Stimulated activated CD4-positive, alpha-beta T cell treated with anti-CD3 and anti-CD28 coated beads, Interleukin-1b, Interleukin-23, amount 100 ng/mL, for 4 hours (primary cell): ENCODE data around the gene SPRR2E.
"Not testable (repeated sequence)": the region's sequence is repeated elsewhere in the genome, so short reads cannot be mapped to it uniquely, and the experiment has no call there.

Experiments used
- DNase-seq, 2 donors: peaks; one replicate each; pipeline ENCODE4 v3.0.0-alpha.2; 2020; ENCODE audit warnings: low read depth in 2 of 2

Gene SPRR2E

GRCh38 chr1:153094426-153094825 lies at the start of gene SPRR2E:
TSS of gene SPRR2E (minus strand) at chr1:153094526. CDS start at chr1:153093751, 775 bp downstream.
- DNase-seq, result no peak

GRCh38 chr1:153141377-153141776 lies 47.1 kb upstream of the SPRR2E start:
- DNase-seq, result no peak

GRCh38 chr1:153140484-153140883 lies 46.2 kb upstream of the SPRR2E start:
- DNase-seq, result no peak

DNA sequence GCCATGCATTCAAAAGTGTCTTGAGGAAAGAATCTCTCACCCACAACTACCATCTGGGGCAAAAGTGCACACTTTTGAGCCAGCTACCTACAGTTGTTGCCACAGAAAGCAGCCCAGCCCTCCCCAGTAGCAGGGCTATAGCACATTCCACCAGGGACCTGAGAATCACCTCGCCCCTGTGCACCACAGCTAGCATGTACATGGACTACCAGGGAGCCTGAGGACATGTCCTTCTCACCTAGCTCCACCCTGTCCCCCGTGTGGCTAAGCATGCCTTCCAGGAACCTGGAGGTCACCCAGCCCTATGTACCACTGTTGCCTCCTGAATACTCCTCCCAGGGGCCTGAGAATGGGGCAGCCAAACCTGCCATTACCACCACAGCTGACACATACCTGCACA lies 39.4 kb upstream of the SPRR2E start:
- DNase-seq, result no peak

DNA sequence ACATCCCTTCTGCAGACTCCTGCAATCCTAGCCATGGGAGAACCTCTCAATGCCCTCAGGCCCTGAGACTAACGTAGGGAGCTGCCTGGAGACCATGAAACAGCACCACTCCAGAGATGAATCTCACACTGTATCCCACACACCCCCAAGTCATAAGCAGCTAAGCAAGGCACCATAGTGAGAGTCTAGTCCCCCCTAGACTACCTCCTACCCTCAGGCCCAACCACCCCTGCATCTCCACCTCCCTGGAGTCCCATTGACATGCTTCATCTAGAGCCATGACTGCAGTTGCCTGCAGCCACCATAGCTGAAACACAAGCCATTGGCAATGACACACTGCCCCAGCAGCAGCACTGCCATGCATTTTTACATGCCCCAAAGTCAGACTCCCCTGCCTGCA lies 38.9 kb upstream of the SPRR2E start:
- no peak for DNase-seq

DNA sequence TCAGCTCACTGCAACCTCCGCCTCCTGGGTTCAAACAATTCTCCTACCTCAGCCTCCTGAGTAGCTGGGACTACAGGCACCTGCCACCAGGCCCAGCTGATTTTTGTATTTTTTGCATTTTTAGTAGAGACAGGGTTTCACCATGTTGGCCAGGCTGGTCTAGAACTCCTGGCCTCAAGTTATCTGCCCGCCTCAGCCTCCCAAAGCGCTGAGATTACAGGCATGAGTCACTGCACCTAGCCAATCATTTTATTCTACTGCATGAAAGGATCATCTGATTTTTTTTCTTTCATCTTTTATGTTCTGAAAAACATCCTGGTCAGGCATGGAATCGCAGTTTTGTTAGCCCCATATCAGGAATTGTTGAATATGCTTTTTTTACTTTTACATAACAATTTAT lies 34.4 kb upstream of the SPRR2E start:
- not testable (repeated sequence) for DNase-seq

- no peak for DNase-seq
Observed at GRCh38 chr1:153127296-153127695, 33.0 kb upstream of the SPRR2E start.

- DNase-seq, result no peak
Observed at GRCh38 chr1:153125536-153125935, 31.2 kb upstream of the SPRR2E start.

DNA sequence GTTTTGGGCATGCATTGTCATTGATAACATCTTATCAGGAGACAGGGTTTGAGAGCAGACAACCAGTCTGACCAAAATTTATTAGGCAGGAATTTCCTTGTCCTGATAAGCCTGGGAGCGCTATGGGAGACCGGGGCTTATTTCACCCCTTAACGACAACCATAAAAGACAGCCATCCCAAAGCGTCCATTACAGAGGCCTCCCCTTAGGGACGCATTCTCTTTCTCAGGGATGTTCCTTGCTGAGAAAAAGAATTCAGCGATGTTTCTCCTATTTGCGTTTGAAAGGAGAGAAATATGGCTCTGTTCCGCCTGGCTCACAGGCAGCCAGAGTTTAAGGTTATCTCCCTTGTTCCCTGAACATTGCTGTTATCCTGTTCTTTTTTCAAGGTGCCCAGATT lies 29.5 kb upstream of the SPRR2E start:
- DNase-seq, result not testable (repeated sequence)

- DNase-seq, result no peak
Observed at GRCh38 chr1:153122831-153123421, 28.6 kb upstream of the SPRR2E start.

DNA sequence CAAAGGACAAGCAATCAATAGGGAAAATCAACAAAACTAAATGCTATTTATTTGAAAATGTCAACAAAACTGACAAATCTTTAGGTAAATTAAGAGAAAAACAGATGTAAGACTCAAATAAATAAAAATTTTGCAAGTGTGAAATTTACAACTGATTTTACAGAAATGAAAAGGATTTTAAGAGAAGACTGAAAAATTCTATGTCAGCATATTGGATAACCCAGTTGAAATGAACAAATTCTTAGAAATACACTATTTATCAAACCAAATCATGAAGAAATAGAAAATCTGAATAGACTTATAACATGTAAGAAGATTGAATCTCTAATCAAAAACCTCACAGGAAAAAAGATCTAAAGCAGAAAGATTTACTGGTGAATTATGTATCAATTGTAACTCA lies 26.6 kb upstream of the SPRR2E start:
- no peak for DNase-seq

DNA sequence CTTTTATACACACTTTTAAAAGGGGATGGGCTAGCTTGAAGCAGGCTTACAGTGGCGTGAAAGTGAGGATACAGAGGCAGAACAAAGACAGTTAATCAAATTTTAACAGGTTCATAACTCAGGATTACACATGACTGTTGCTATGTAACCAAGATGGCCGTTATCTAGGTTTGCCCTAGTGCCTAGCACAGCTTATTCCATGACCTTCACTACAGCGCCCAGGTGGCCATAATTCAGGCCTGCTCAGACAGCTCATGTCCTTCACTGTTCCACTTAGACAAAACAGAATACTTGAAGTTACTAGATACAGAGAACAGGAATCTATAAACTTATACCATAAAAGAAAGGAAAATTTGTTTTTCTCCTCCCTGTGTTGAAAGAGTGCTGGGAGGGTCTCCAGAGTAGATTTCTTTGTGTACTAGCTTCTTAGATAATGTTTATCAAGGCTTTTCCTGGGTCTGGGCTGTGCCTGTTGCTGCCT lies 25.2 kb upstream of the SPRR2E start:
- DNase-seq, result no peak

DNA sequence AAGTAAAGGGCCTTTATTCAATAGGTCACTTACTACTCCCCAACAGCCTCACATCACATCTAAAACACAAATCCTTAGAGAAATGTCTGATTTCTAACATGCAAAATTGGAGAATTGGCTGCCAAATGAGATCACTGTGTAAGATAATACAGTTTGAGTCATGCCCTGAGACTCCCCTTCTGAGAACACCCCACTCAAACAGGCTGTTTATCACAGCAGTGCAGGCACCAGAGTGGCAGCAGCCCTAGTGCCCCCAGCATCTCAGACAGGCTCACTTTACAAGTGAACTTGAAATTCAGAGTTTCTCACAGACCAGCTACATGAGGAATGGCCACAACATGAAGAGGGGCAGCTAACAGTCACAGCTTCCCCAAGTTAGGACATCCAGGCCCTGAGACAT lies 20.9 kb upstream of the SPRR2E start:
- not testable (repeated sequence) for DNase-seq

- DNase-seq, result no peak
Observed at GRCh38 chr1:153113416-153113815, 19.1 kb upstream of the SPRR2E start, which contains the start of gene SPRR2F. TSS of gene SPRR2F (minus strand) at chr1:153113516. CDS start at chr1:153112733, 783 bp downstream.

- DNase-seq, result not testable (repeated sequence)
Observed at GRCh38 chr1:153112454-153112853, 18.1 kb upstream of the SPRR2E start.

DNA sequence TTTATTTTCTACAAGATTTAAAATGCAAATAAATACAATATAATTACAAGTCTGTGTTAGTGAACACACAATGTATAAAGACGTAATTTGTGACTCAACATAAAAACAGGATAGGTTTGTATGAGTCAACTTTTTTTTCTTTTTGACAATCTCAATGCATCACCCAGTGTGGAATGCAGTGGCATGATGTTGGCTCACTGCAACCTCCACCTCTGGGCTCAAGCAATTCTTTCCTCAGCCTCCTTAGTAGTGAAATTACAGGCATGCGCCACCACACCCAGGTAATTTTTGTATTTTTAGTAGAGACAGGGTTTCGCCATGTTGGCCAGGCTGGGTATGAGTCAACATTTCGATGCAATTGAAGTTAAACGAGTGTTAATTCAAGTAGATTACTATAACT lies 5.9 kb upstream of the SPRR2E start:
- DNase-seq, result no peak

DNA sequence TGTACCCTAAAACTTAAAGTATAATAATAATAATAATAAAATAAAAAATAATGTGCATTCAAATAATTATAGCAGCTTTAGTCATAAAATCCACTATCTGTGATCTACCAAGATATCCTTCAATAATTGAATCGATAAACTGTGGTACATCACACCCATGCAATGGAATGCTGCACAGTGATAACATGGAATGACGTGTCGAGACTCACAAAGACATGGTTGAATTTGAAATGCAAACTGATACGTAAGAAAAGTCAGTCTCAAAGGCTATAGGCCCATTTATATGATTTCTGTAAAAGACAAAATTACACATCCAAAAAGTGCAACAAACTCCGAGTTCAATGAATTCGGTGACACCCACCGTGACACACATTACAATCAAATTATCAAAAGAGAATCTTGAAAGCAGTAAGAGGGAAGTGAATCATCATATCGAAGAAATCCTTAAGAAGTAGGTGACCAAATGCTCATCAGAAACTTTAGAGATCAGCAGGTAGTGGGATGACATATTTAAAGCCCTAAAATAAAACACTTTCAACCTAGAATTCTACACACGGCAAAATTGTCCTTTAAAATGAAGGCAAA lies 5.2 kb upstream of the SPRR2E start:
- DNase-seq, result no peak

DNA sequence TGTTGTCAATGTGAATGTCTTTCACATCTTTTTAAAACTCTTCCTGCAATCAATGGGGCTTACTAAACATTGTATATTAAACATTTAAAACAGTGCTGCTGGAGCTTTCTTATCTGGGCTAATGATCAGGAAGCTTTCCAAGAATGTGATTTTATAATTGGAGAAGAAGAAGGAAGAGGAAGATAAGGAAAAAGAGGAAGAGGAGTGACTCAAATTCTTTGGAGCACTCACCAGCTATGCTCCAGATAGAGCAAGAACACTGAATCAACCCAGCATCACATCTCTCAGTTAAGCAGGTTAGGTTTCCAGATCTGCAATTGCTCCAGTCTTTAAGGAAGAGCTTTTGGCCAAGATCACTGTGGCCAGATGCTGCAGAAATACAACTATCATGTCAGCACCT lies 1.4 kb upstream of the SPRR2E start:
- DNase-seq, result no peak

GRCh38 chr1:153087652-153088051 lies 6.7 kb downstream of the SPRR2E start:
- no peak for DNase-seq

- no peak for DNase-seq
Observed at GRCh38 chr1:153081736-153082135, 12.6 kb downstream of the SPRR2E start.

GRCh38 chr1:153072806-153073726 lies 21.3 kb downstream of the SPRR2E start:
- DNase-seq, result no peak

DNA sequence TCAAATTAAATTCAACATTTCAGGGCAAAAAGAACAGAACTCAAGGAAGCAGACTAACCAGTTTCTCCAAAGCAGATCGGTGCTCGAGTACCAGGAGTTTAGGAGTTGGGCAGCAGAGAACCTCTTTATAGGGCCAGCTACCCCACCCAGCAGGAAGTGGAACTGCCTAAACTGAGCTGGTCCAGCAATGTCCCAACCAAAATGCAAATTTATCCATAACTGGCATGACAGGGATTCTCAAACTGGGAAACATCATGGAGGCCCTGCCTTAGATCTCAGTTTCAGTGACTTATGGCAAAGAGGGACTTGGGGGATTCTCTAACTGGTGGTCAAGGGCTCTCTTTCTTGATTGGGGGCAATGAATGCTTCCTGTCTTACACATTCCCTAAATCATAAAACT lies 22.8 kb downstream of the SPRR2E start, which contains the start of gene SPRR2B:
TSS of gene SPRR2B (minus strand) at position 101 of the 400 bp plus-strand sequence. CDS start 772 bp downstream, outside the sequence.
- DNase-seq, result no peak
